Kidney capillary endothelial cell (primary cell): ENCODE results near the gene NR6A1.
"Not testable (repeated sequence)": the region's sequence is repeated elsewhere in the genome, so short reads cannot be mapped to it uniquely, and the experiment has no call there.

ENCODE experiments used
- DNase-seq: peaks from one replicate; pipeline ENCODE4 v3.0.0-alpha.2; 2018; ENCODE audit warnings: low spot score

Gene NR6A1

DNA sequence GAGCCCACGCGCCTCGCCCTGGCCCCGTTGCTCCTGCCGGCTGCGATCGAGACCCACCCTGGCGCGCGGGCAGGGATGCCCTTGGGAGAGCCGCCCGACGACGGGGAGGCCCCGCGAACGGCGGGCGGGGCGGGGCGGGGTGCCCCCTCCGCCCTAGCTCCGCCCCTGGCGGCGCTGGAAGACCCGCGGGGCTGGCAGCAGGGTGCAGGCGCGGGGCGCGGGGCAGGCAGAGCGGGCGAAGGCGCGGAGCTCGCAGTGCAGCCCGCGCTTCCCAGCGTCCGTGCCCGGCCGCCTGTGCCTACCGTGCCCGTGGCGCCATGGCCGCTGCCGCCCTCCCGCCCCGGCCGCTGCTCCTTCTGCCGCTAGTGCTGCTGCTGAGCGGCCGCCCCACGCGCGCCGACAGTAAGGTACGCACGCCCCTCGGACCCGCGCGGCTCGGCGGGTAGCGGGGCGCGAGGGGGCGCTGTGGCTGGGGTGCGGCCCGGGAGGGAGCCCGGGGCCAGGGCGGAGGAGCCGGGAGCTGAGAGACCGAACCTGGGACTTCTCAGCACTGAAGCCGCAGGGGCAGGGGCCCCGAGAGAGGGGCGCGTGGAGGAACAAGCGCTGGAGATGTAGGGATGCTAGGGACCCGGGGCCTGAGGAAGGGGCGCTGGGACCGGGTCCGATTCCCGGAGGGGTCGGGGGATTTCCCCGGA, 6.0 kb upstream of the NR6A1 start, which contains the start of gene OLFML2A:
OLFML2A (plus strand) TSS at position 180 of the 695 bp plus-strand sequence; CDS start at position 318, 138 bp downstream.
- DNase-seq, result no peak

DNA sequence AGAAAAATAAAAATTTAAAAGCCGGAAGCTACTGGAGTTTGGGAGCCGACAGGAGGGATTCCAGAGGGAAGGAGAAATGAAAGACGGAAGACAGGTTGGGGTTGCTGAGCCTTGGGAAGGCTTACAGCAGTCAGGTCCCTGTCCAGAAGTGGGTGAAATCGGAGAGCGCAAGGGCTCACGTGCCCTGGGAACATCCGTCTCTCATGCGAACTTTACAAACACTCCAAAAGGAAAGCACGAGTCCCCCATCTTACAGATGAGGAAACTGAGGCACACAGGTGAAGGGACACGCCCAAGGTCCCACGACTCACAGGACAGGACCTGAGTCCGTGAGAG, 5.5 kb upstream of the NR6A1 start:
- DNase-seq, result no peak

DNA sequence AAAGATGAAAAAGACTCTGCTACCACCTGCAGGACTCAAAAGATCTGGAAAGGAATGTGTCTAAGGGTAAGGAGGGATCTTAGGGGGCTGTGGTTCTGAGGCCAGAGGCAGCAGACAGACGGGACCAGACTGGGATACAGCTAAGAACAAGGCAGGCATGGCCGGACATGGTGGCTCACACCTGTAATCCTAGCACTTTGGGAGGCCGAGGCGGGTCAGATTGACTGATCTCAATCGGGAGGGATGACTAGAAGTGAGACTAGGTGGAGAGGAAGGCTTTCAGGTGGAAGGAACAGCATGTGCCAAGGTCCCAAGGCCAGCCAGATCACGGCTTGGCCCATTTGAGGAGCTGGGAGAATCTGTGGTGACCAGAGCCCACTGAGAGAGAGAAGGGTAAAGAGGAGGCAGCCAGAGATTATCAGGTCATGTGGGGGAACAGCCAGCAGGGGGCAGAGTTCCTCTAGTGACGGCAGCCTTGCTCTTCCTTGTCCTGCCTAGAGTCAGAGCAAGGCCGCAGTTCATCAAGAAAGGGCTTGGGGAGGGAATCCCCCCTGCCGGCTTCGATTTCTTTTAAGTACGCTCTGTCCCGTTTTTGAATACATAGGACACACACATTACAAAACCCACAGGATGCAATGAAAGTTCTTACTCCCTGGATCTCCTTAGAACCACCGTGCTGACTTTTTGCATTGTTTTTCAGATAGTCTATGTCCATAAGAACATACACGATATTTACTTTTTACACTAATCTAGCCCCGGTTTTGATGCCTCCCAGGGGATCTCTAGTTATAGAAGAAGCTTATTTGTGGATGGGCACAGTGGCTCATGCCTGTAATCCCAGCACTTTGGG, 3.2 kb upstream of the NR6A1 start:
- DNase-seq, result peak; percentile 66

DNA sequence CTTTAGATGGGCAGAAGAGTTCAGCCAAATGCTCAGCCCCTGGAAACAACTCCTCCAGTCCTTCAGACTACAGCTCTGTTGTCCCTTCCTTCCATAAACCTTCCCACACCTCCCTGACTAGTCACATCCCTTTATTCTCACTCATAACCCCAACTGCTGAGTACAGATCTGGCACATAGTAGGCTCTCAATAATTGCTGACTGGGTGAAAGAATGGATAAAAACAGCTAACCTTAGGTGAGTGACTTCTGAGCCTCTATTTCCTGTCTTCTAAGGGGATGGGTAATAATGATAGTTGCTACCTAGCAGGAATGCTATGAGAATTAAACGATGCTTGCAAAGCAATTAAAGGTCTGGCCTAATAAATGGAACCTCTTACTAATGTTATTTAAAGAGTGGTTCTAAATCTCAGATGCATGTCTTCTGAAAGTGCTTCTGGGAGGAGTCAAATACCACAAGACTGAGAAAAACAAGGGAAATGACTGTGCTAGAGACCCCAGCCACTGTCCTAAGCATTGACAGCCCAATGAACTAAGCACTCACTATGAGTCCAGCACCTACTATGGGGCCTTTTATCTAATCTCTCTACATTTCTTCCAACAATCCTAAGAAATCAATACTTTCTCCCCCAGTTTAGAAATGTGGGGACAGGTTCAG, 2.5 kb upstream of the NR6A1 start:
- DNase-seq, result no peak

DNA sequence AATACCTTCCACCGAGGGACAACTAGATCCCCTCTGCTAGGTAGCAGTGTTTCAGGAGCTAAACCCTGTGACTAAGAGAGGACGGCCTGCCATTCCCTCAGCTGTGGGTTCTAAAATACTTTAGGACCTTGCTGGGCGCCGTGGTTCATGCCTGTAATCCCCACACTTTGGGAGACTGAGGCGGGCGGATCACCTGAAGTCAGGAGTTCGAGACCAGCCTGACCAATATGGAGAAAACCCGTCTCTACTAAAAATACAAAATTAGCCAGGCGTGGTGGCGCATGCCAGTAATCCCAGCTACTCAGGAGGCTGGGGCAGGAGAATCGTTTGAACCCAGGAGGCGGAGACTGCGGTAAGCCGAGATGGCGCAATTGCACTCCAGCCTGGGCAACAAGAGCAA, 1.8 kb upstream of the NR6A1 start:
- not testable (repeated sequence) for DNase-seq

DNA sequence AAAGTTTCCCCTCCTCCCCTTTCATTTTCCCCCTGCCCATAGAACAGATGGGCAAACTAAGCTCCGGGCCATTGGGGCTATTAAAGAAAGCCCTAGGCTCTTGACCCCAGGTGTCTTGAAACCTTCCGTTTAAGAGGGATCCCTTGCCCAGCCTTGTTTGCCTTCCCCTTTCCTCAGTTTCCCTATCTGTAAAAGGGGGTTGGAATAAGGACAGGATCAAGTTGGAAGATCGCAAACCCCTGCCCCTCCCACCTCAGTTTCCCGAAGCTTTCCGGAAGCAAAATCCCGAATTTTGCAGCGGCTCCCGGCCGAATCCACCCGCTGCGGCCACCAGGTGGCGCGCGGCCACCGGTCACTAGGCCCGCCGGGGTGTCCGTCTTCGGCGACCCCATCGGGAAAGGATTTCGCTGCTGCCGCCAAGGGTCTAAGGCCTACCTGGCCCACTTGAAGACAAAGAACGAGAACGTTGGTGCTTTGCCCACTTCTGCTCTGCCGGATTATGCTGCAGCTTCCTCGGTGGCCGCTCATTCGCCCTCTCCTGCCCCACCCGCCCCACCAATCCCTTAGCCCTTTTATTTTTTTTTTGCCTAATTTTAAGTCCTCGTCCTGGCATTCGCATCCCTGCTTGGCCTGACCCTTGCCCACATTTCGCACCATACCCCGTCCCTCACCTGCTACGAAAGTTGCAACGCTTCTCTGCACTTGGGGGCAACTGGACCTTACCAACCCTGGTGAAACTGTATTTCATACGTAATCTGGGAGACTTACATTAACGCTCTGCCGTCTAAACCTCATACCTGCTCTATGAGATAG, 962 bp upstream of the NR6A1 start:
- peak; percentile 64 for DNase-seq

DNA sequence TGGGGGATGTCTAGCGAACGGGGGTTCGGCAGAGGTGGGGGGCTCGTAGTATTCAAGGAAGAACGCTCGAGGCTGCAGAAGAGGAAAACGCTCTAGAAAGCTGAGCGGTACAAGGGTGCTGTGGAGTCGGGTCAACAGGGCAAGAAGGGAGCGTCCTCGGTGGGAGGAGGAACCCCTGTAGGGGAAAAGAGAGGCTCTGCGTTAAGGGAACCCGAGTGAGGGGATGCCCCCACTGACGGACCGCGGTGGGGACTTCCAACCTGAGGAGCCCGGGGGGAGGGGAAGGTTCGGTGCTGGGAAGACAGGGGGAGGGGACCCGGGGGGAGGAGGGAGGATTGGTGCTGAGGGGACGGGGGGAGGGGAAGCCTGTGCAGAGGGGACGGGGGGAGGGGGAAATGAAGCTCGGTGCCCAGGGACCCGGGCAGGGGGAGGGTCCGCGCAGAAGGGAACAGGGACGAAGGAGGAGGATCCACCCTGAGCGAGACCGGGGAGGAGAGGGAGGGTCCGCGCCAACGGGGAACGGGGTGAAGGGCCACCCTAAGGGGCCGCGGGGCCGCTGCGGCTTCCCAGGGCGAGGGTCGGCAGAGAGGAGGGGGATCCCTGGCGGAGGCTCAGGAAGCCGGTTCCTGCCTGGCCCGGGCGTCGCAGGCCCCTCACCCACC, 621 bp downstream of the NR6A1 start:
- no peak for DNase-seq

DNA sequence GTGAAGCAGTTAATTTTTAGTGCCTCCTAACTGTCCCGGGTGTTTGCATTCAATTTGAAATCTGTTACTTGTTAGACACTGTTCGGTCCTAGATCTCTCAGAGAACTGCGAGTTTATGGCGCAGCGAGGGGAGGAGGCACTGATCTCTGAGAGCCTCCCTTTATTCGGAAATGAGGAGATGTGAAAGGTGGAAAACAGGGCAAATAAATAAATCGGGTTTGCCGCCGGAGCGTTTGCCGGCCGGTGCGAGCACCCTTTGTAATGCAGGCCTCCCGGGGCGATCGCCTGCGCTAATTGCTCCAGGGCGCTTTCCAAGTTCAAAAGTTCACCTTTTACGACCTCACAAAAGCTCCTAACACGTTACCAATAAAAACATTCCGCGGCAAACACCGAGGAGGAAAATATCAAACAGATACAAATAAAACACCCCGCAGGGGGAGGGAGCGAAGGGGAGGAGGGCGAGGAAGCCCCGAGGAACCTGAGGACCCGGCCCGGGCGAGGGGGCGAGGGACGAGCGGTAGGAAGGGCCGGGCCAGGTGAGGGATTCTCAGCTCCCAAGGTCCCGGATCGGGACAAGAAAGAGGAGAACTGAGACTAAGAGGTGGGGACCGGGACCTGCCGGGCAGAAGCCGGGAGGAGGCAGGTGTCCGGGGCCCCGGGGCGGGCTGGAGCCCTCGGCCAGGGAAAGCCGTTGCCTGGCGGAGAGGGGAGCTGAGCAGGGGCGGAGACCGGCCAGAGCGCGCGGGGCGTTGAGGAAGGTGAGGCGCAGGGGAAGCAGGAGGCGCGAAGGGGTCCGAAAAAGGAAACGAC, 1.4 kb downstream of the NR6A1 start:
- no peak for DNase-seq

DNA sequence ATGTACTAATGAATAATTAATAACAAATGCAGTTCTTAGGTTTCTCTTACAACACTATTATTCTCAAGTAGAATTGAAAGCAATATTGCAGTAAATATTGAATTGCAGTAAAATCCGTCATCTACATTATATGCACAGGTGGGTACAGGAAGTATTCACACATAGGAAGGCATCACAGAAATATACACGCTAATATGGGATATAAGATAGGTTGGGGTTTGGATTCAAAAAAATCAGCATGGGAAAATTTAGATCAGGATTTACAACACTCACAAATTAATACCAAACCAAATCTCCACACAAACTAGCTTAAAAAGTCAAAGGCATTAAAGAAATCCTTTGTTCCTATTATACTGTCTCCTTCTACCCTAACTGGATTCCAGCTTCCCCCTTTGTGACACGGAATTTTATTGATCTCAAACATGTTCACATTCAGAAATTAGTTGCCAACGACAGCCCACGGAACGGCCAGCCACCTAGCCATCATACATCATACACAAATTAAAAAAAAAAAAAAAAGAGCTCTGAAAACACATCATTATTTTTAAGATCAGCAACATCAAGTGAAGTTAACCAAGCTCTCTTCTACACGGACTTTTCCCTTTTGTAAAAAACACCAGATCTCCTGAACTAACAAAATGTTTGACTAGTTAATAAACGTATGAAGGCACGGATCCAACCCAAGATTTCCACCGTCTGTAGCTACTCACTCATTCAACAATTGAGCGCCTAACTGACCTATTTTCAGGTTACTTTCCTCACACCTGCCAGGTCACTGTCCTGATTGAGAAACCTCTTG, 2.2 kb downstream of the NR6A1 start:
- DNase-seq, result no peak

DNA sequence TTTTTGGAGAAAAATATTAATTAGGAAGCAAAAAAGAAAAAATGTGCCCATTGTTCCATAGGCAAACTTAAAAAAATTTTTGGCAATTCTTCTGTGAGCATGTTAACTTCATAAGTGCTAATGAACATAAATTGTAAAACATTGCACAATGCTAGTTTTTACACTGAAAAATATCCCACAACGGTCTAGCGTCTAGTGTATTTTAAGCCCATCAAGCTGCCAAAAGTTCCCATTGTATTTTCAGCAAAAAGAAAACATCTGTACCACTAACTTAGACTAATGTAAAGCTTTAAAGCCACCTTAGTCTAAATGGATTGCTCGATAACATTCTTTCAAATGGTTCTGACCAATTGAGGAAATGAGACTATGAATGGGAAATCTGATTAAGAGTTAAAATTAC, 2.8 kb downstream of the NR6A1 start:
- DNase-seq, result no peak

DNA sequence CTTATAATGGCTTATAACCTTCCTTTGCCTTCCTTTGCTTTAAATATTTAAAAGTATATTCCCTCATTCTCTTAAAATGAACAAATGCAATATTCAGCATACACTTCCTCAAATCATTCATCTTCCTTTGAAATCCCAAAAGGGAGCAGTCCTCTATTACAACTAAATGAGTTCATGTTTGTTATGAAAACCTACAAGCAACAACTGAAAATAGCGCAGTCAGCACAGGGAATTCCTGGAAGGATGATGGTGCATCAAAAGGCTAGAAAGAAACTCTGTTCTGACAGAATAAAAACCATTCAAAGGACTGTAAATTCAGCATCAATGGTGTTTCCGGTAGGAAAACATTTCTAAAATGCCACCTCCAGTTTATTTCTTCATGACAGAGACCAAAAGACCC, 3.3 kb downstream of the NR6A1 start:
- DNase-seq, result no peak

DNA sequence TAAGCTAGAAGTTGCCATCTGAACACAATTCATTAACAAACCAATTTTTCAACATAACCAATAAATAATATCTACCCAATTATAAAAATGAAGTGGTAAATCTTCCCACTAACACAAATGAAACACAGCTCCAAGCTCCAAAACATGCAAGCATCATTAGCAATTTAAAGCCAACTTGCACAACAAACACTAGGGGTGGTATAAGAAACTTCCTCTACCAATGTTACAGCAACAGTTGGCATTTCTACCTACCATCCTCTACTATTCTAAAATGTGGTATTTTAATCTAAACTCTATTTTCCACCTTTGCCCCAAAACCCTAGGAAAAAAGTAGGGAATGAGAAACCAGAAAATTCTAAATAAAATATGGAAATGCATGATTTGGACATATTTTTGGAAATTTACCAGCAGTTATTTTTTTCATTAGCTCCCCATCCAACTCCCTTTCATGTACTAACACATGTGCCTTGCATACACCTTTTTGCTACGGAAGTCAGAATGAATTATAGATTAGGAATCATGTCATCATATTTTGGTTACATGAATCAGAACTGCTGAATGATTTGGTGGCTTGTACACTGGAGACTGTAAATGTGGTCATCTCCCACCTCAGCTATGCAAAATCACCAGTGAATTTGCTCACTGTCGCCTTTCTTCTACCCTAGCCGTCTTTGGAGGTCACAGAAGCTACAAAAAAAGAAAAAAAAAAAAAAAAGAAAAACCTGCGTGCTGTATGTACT, 4.1 kb downstream of the NR6A1 start:
- DNase-seq, result no peak

DNA sequence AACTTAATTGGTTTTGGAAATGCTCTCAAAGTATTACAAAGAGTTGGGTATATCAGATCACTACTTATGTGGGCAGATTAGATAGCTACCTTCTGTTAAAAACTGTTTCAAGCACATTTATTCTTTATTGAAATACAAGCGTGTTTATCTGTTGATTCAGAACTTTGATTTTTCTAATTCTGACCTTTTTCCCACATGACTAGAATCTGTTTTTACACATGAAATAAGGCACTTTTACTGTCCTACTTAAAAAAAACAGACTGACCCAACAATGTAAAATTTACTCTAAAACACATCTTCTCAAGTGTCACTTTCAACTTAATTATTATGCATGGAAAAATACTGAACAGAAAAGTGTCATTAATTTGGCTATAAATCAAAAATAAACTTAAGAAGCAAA, 4.8 kb downstream of the NR6A1 start:
- DNase-seq, result no peak

DNA sequence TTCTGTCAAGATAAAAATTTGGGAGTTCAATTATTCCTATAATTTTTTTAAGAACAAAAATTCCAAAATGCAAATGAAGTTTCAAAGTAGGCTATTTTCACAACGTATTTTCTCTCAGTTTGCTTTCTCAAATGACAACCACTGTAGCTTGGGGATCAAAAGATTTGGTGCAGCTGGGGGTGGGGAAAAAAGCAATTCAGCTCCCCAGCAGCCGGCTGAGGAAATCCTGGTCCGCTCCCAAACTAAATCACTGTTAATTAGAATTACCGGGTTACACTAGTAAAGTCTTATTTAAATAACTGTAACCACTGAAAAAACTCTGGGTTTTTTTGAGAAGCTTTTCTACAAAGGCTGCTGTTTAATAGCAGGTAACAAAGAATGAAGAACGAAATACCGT, 5.7 kb downstream of the NR6A1 start:
- no peak for DNase-seq

DNA sequence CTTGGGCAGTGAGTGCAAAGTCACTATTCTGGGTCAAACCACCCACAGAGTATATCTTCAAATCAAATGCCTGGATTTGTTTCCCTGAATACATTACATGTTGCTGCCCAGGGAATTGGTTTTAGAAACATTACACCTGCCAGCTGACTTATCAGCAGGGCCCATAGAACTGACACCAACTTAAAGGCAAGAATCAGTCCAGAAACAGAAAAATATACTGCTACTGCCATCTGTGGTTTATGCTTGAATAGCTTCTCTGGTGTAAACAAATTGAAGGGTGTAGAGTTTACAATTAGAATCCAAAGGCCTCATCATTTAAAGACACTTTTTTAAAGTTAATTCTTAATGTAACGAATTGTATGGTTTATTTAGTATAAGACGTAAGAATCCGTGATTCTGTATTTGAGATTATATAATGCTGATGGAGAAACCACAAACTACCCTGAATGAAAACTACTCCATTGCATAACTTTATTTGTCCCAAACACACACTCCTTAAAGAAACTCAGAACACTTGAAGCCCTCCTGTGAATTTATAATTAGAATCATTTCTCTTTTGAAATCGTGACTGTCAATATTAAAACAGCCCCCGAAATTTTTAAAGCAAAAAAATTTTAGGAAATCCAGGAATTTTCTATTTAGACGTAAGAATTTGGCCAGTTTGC, 6.2 kb downstream of the NR6A1 start:
- no peak for DNase-seq

DNA sequence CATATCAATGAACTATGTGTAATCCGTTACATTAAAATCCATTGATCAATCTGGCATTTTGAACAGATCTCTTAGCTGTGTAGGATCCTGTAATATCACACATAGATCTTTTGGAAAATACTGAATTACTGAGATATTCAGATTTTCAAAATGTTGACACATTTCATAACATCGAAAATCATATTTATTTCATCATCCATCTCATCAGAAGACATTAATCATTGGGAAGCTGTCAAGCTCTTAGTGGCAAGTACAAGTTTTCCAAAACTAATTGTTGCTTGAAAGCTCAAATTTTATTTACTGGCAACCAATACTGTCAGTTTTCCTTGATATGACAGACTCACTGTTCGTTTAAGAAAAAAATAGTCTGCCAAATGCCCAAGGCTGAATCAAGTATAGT, 8.5 kb downstream of the NR6A1 start:
- DNase-seq, result no peak

DNA sequence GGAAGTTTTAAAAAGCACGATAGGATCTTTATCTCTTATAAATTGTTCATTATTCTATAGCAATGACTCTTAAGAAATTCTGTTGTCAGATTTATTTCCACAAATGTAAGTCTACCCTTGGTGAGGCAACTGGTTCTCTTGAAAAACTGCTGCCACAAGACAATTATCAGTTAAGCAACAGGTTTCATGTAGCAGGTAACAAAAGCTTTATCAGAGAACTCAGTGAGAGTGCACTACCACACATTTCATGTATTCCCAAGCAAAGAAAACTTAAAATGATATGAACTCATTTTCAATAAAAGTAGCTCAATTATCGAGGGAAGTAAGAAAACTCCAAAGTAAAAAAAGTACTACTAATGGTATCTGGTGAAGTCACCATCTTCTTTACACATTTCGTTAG, 9.4 kb downstream of the NR6A1 start:
- DNase-seq, result no peak

DNA sequence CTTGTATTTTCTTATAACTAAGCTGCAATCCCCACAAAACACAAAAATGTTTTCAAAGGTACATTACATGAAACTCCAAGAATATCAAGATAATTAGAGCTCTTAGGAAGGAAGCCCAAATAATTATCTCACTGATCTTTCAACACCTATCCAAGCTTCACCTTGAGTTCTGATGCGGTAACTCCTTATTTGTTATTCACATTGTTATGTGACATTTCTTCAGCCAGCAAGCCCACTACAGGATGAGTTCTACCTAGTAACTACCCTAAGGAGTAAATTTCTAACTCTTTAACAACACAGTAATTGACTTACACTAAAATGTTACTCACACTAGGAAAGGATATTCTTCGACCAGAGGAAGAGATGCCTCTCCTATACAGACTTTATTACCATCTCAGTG, 9.9 kb downstream of the NR6A1 start:
- no peak for DNase-seq

DNA sequence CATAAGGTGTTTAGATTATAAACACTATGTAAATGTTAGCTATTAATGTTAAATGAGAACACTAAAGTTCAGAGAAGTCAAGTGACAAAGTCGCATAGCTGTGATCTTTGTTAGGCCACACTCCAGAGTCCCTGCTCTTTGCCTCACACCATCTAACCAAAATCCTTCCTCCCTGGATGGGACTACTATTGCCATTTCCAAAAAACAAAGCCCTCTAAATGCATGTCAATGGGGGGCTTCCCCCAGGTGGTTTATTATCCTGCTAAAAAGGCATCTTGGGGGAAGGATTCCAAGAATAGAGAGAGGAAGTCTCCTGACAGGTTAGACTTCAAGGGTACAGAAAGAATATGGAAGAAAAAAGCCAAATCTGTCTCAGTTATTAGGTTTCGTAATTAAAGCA, 10.4 kb downstream of the NR6A1 start:
- no peak for DNase-seq
